GM18502 (cell line): ENCODE data around the gene LRRC9.
"Not testable (repeated sequence)": the region's sequence is repeated elsewhere in the genome, so short reads cannot be mapped to it uniquely, and the experiment has no call there.

Experiments used
- ATAC-seq: cut with Tn5 transposase; IDR thresholded peaks from one replicate; pipeline ENCODE4 v1.9.1; 2021; ENCODE audit warnings: mild to moderate bottlenecking; ENCODE audit not compliant: unreplicated experiment, poor library complexity

The LRRC9 gene

DNA sequence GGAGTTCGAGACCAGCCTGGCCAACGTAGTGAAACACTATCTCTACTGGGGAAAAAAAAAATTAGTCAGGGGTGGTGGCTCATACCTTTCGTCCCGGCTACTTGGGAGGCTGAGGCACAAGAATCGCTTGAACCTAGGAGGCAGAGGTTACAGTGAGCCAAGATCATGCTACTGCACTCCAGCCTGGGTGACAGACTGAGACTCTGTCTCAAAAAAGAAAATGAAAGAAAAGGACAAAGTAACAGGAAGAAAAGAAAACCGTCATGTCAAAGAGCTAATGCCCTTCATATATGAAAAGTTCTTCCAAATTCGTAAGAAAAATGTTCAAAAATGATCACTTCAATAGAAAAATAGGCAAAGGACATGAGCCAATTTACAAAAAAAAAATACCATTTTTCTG is 179.9 kb downstream of the LRRC9 start:
- ATAC-seq: not testable (repeated sequence)

DNA sequence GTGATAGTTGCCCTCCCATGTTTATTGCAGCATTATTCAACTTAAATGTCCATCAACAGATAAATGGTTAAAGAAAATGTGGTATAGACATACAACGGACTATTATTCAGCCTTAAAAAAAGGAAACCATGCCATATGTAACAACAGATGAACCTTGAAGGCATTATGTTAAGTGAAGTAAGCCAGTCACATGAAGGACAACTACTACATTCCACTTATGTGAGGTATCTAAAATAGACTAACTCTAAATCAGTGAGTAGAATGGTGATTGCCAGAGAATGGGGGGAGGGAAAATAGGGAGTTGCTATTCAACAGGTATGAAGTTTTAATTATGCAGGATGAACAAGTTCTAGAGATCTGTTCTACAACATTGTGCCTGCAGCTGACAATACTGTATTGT is 181.8 kb downstream of the LRRC9 start:
- no peak for ATAC-seq

DNA sequence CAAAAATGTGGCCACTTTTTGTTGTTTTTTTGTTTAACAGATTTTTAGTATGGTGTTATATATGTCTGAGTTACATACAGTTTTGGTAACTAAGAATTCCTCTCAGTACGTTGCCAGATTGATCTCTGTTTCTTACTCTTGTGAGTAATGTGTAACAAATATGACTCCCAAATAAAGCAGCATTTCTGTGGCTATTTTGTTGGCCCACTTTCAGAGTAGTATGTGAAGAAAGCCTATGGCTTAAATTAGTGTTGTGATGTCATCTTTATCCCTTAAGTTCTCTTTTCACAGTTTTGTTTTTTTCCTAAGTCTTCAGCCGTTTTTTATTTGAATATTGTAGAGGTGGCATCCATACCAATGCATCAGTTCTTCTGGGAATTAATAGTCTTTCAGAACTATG is 182.4 kb downstream of the LRRC9 start:
- no peak for ATAC-seq

DNA sequence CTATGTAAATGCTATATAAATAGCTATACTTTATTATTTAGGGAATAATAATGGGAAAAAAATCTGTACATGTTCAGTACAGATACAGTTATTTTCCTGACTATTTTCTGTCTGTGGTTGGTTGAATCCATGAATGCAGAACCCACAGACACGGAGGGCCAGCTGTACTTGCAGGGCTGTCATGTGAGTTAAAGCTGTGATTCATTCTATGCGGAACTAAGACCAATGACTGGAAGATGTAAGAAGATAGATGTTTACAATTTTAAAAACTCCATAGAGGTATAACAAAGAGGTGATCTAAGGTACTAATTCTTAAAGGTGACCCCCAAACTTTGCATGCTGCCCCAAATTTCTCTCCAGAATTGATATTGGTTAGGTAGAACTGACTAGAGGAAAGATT is 186.4 kb downstream of the LRRC9 start:
- ATAC-seq: no peak

DNA sequence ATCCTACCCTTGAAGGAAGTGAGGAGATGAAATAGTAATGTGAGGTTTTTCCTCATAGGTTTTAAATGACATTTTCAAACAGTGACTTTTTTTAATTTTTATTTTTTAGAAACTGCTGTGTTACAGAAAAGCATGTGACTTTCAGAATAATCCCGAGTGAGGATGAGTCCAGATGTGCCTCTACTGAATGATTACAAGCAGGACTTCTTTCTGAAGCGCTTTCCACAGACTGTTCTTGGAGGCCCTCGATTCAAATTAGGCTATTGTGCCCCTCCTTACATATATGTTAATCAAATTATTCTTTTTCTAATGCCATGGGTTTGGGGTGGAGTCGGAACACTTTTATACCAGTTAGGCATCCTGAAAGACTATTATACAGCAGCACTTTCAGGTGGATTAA is 187.5 kb downstream of the LRRC9 start:
- ATAC-seq: no peak

DNA sequence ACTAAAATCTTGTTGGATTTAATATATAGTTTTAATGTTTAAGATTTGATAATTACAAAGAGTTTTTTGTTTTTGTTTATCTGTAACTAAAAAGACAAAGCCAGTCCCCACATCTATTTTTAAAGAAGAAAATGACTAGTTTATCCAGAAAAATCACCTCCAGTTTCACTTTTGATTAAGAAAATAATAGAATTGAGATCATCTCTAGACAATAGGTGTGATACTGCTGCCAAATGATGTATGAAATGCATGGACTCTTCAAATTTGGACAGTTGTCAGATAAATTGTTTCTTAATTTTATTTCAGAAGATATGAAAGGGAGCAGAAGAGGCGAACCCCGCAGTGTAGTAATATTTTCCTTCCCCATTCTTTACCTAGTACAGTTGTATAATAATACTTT is 191.8 kb downstream of the LRRC9 start:
- no peak for ATAC-seq
